HepG2 (cell line): ENCODE results near the gene NDUFS2. TPM values are rescaled to one million over a fixed set of nuclear protein-coding genes. Genes with fewer than 3 reads are reported as not detected.

Source experiments
- ATF5 ChIP-seq: sonication (generic); formaldehyde crosslinking; IDR thresholded peaks from 2 replicates; pipeline ENCODE4 v1.4.0; 2020; ENCODE audit warnings: mild to moderate bottlenecking, low read depth, missing genetic modification reagents
- EHMT2 ChIP-seq: fragments of 200-600 bp; sonication (generic); IDR thresholded peaks from 2 replicates; pipeline ENCODE4 v1.7.0; 2017; ENCODE audit warnings: antibody characterized with exemption, low read depth, low read length, borderline replicate concordance
- PATZ1 ChIP-seq: sonication (generic); formaldehyde crosslinking; IDR thresholded peaks from 2 replicates; pipeline ENCODE4 v1.4.0; 2020; ENCODE audit warnings: missing genetic modification reagents
- PTBP1 ChIP-seq: fragments of 200-400 bp; formaldehyde crosslinking; IDR thresholded peaks from 2 replicates; pipeline ENCODE4 v1.6.1; 2018; ENCODE audit warnings: low read length, low read depth; ENCODE audit not compliant: poor library complexity, severe bottlenecking
- TRIM24 ChIP-seq: sonication (generic); formaldehyde crosslinking; IDR thresholded peaks from 2 replicates; pipeline ENCODE4 v1.8.0; 2022; ENCODE audit warnings: mild to moderate bottlenecking, missing genetic modification reagents
- ZBTB3 ChIP-seq: sonication (generic); formaldehyde crosslinking; IDR thresholded peaks from 2 replicates; pipeline ENCODE4 v1.4.0; 2020; ENCODE audit warnings: low read depth, mild to moderate bottlenecking, moderate library complexity, missing genetic modification reagents, borderline replicate concordance
- ZNF317 ChIP-seq: sonication (generic); formaldehyde crosslinking; IDR thresholded peaks from 2 replicates; pipeline ENCODE4 v1.5.0; 2020; ENCODE audit warnings: mild to moderate bottlenecking, missing genetic modification reagents
- ZNF34 ChIP-seq: sonication (generic); formaldehyde crosslinking; IDR thresholded peaks from 2 replicates; pipeline ENCODE4 v1.4.0; 2020; ENCODE audit warnings: mild to moderate bottlenecking, missing genetic modification reagents, borderline replicate concordance
- ZNF367 ChIP-seq: sonication (generic); formaldehyde crosslinking; IDR thresholded peaks from 2 replicates; pipeline ENCODE4 v1.4.0; 2020; ENCODE audit warnings: missing genetic modification reagents, borderline replicate concordance
- ZNF564 ChIP-seq: sonication (generic); formaldehyde crosslinking; IDR thresholded peaks from 2 replicates; pipeline ENCODE4 v1.8.1; 2023; ENCODE audit warnings: mild to moderate bottlenecking, missing genetic modification reagents
- ZNF572 ChIP-seq: sonication (generic); formaldehyde crosslinking; IDR thresholded peaks from 2 replicates; pipeline ENCODE4 v1.5.1; 2020; ENCODE audit warnings: mild to moderate bottlenecking, missing genetic modification reagents
- ZNF629 ChIP-seq: sonication (generic); formaldehyde crosslinking; conservative IDR thresholded peaks from 2 replicates; pipeline ENCODE4 v1.5.0; 2020; ENCODE audit warnings: missing genetic modification reagents
- ZNF773 ChIP-seq: sonication (generic); formaldehyde crosslinking; IDR thresholded peaks from 2 replicates; pipeline ENCODE4 v1.4.0; 2020; ENCODE audit warnings: missing genetic modification reagents, borderline replicate concordance
- ZNF839 ChIP-seq: sonication (generic); formaldehyde crosslinking; IDR thresholded peaks from 2 replicates; pipeline ENCODE4 v1.4.0; 2020; ENCODE audit warnings: missing genetic modification reagents, mild to moderate bottlenecking, borderline replicate concordance
- ZSCAN29 ChIP-seq: sonication (generic); formaldehyde crosslinking; conservative IDR thresholded peaks from 2 replicates; pipeline ENCODE4 v1.4.0; 2020; ENCODE audit warnings: mild to moderate bottlenecking, missing genetic modification reagents
- ZZZ3 ChIP-seq: sonication (generic); formaldehyde crosslinking; IDR thresholded peaks from 2 replicates; pipeline ENCODE4 v1.4.0; 2020; ENCODE audit warnings: missing genetic modification reagents, mild to moderate bottlenecking, borderline replicate concordance
- polyA plus RNA-seq, 8 experiments: library from polyadenylated mRNA; depleted of rRNA in 3 of 8; stranded (reverse) in 7 of 8; unstranded in 1 of 8; fragments of >200 nt; fragmentation: Illumina TruSeq in 4 of 8; extraction: Trizol in 4 of 8; gene quantifications; 2 replicates each; pipeline versions ENCODE4 v1.2.1 to v1.2.3, GENCODE V29; 2011 to 2016; ENCODE audit warnings: low read depth in 4 of 8, missing spikeins in 1 of 8, mixed read lengths in 1 of 8; ENCODE audit not compliant: insufficient read depth in 1 of 8
- total RNA-seq, 5 experiments: library from RNA; depleted of rRNA; stranded (reverse); fragments of >200 nt; fragmentation: Illumina TruSeq; extraction: Trizol; gene quantifications; 2 replicates each; pipeline ENCODE4 v1.2.3, GENCODE V29; 2016; ENCODE audit warnings: low read depth in 1 of 5
- TF ChIP-seq, protein P1 (sequence below): sonication (generic); formaldehyde crosslinking; IDR thresholded peaks from 2 replicates; pipeline ENCODE4 v1.4.0; 2020; ENCODE audit warnings: mild to moderate bottlenecking, missing genetic modification reagents

Gene NDUFS2
- total and polyA plus RNA-seq, 2 of the 13 experiments (the other 11 are each of a cell fraction or from before 2014, with no cell fraction given) = 89.9 to 118 TPM

GRCh38 chr1:161165742-161166668, 36.2 kb upstream of the NDUFS2 start, which contains the start of gene PPOX (continued):
- TF ChIP-seq PTBP1 = peak; percentile 8
- TF ChIP-seq ZNF367 (CRISPR knock-in tag) = no peak
- TF ChIP-seq ZNF629 (CRISPR knock-in tag) = no peak
- no peak for TF ChIP-seq EHMT2
- no peak for TF ChIP-seq ZSCAN29
- TF ChIP-seq ZNF773 (CRISPR knock-in tag) = 0 out of 2 replicates have a peak, but pooled peaks have one; percentile 22
- no peak for TF ChIP-seq ZBTB3 (CRISPR knock-in tag)
- TF ChIP-seq PATZ1 (CRISPR knock-in tag) = 0 out of 2 replicates have a peak, but pooled peaks have one; percentile 8
- no peak for TF ChIP-seq ZNF34
- TF ChIP-seq ZNF572 = no peak
- TF ChIP-seq ATF5 (CRISPR knock-in tag) = no peak
- TF ChIP-seq, protein P1, sequence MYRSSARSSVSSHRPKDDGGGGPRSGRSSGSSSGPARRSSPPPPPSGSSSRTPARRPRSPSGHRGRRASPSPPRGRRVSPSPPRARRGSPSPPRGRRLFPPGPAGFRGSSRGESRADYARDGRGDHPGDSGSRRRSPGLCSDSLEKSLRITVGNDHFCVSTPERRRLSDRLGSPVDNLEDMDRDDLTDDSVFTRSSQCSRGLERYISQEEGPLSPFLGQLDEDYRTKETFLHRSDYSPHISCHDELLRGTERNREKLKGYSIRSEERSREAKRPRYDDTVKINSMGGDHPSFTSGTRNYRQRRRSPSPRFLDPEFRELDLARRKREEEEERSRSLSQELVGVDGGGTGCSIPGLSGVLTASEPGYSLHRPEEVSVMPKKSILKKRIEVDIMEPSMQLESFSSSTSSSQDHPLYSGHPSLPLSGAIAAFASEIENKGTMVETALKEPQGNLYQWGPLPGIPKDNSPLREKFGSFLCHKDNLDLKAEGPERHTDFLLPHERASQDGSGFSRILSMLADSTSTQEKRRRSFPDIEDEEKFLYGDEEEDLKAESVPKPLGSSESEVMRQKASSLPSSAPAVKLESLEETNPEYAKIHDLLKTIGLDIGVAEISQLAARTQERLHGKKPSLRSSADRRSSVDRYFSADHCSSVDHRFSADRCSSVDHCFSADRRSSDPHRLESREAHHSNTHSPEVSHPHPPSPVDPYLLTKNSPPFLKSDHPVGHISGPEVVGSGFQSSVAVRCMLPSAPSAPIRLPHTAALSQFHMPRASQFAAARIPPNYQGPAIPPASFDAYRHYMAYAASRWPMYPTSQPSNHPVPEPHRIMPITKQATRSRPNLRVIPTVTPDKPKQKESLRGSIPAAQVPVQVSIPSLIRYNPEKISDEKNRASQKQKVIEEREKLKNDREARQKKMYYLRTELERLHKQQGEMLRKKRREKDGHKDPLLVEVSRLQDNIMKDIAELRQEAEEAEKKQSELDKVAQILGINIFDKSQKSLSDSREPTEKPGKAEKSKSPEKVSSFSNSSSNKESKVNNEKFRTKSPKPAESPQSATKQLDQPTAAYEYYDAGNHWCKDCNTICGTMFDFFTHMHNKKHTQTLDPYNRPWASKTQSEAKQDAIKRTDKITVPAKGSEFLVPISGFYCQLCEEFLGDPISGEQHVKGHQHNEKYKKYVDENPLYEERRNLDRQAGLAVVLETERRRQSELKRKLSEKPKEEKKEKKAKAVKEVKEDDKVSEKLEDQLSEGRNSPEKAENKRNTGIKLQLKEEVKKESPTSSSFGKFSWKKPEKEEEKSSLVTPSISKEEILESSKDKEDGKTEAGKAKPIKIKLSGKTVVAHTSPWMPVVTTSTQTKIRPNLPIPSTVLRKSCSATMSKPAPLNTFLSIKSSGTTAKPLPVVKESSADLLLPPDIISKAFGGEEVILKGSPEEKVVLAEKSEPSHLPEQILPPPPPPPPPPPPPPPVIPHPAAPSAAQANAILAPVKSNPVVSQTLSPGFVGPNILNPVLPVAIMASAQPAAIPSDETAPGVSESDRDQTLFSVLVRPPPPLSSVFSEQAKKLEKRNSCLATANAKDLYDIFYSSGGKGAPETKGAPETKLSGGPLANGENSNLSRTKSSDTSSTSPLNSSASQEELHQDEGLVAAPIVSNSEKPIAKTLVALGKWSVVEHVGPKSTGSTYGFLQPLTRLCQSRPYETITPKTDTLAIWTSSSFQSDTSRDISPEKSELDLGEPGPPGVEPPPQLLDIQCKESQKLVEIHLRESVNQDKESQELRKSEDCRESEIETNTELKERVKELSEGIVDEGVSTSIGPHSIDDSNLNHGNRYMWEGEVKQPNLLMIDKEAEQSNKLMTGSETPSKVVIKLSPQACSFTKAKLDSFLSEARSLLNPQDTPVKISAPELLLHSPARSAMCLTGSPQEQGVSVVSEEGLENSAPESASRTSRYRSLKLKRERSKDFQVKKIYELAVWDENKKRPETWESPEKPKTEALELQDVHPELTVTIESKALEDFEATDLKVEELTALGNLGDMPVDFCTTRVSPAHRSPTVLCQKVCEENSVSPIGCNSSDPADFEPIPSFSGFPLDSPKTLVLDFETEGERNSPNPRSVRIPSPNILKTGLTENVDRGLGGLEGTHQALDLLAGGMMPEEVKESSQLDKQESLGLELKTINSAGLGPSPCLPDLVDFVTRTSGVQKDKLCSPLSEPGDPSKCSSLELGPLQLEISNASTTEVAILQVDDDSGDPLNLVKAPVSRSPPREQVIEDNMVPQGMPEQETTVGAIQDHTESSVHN = no peak
- TF ChIP-seq TRIM24 = no peak
- TF ChIP-seq ZNF317 (CRISPR knock-in tag) = peak; percentile 81
- TF ChIP-seq ZZZ3 (CRISPR knock-in tag) = no peak
- no peak for TF ChIP-seq ZNF839 (CRISPR knock-in tag)
- peak; percentile 61; the same call in 1 of the 2 replicates for TF ChIP-seq ZNF564
